Measurements from ENCODE around the gene BLACAT1. TPM values are rescaled to one million over a fixed set of nuclear protein-coding genes. Genes with fewer than 3 reads are reported as not detected.

The BLACAT1 gene
- total and polyA plus RNA-seq, 2 of the 4 experiments (the other 2 are of a cell fraction) = under 0.01 to 0.05 TPM

DNA sequence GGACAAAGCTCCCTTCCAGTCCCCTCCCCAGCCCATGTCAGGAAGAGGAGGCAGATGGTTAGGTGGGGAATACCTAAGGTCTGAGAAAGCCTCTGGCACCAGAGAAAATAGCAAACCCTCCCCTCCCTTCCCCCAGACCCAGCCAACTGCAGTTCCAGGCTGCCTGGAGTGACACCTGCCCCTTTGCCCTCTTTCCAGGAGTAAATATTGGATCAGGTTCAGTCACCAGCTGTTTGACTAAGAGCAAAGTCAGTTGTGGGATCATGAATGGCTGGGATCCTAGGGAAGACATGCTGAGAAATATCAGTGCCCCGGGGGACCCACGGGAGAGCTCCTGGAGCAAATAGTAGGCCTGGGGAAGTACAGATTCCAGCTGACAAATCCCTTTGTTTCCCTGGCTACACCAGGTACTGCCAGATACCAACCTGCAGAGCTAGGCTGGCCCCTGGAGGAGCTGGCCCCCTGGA, 36.4 kb upstream of the BLACAT1 start:
- Histone ChIP-seq H4K8ac (ENCODE audit: low read depth in 2 of 2, low read length in 2 of 2) (no peak overlapping the region), H4K5ac (ENCODE audit: low read depth, low read length) (no peak overlapping the region), H3K23ac (ENCODE audit: low read depth, low read length) (no peak overlapping the region), H2AK5ac (ENCODE audit: low read depth, low read length) (no peak overlapping the region), H3K9me1 (ENCODE audit: insufficient read depth, low read length) (no peaks in the 10 kb centered on the region), H2BK5ac (ENCODE audit: low read depth, low read length, poor library complexity, severe bottlenecking) (no peak overlapping the region), H3K27me3 (ENCODE audit: control insufficient read depth, insufficient read depth, low read length) (peaks cover 47% of the 10 kb centered on the region), H3K4me2 (ENCODE audit: low read depth, low read length) (no peak overlapping the region), H4K20me1 (ENCODE audit: insufficient read depth, low read length) (no peaks in the 10 kb centered on the region), H3K9ac (ENCODE audit: low read depth, low read length) (no peak overlapping the region), H3K4ac (ENCODE audit: low read depth, low read length) (no peak overlapping the region), H2AFZ (replicated peaks; ENCODE audit: low read length, poor library complexity) (no peak overlapping the region), H2AK9ac (replicated peaks; ENCODE audit: low read depth, low read length, poor library complexity) (no peak overlapping the region), H3K4me3 (ENCODE audit: insufficient read depth, low read depth, low read length) (no peak overlapping the region), H2BK15ac (ENCODE audit: low read depth, low read length) (no peak overlapping the region), H2BK20ac (ENCODE audit: low read depth, low read length) (no peak overlapping the region), H3K36me3 (ENCODE audit: control insufficient read depth, insufficient read depth, low read length) (no peaks in the 10 kb centered on the region), H3K9me3 (ENCODE audit: control insufficient read depth, insufficient read depth, low read length) (no peaks in the 10 kb centered on the region), H4K91ac (ENCODE audit: insufficient read depth, low read depth, low read length) (no peak overlapping the region), H3K18ac (ENCODE audit: low read depth, low read length) (no peak overlapping the region), H3K79me1 (ENCODE audit: low read depth in 1 of 2, low read length in 2 of 2) (no peaks in the 10 kb centered on the region), H3K14ac (replicated peaks; ENCODE audit: low read depth, low read length) (no peak overlapping the region), H3K4me1 (ENCODE audit: control insufficient read depth, insufficient read depth, low read length) (peaks cover 3% of the 10 kb centered on the region; the same call in 1 of the 2 replicates), H2BK120ac (ENCODE audit: low read depth, low read length) (no peak overlapping the region), H3K27ac (ENCODE audit: insufficient read depth, low read length) (no peak overlapping the region), H3K56ac (ENCODE audit: extremely low read depth, insufficient read depth, low read length) (no peak overlapping the region)
- ChIA-PET CTCF (interaction anchor here (1.2 to 3.7 kb wide), 2 partner anchors 32 to 138 kb away, joined by 5 to 20 read pairs; no protein-coding TSS in a partner anchor), POLR2A (ENCODE audit: unreplicated experiment) (no interaction called here)
- in situ Hi-C loops (cut with MboI; ENCODE audit: low sequenced_read_pairs) = no loop called here
- ATAC-seq (ENCODE audit: low read depth) = no peak
- TF ChIP-seq MAZ (IDR thresholded peaks at IDR 0.05; ENCODE audit: borderline replicate concordance, low read depth, low read length) (no peak), FOS (IDR thresholded peaks at IDR 0.05; ENCODE audit: low read depth, low read length) (no peak), BHLHE40 (IDR thresholded peaks at IDR 0.05; ENCODE audit: low read depth, low read length) (no peak), RAD21 (IDR thresholded peaks at IDR 0.05; ENCODE audit: low read length) (no peak), CEBPB (IDR thresholded peaks at IDR 0.05; ENCODE audit: low read depth, low read length) (no peak), NFE2L2 (IDR thresholded peaks at IDR 0.05; ENCODE audit: low read depth, low read length) (no peak), MXI1 (IDR thresholded peaks at IDR 0.05; ENCODE audit: borderline replicate concordance, low read depth, low read length) (no peak), RFX5 (IDR thresholded peaks at IDR 0.05; ENCODE audit: low read depth, low read length) (no peak), CHD1 (IDR thresholded peaks at IDR 0.05; ENCODE audit: low read depth, low read length) (no peak)
- intact Hi-C loops (cut with micrococcal nuclease) = no loop called here
- no peak for DNase-seq
- no CpG with 5 or more reads among the region's 2 CpGs for WGBS, 2 experiments (ENCODE audit: extremely low coverage in 2 of 2, insufficient read length in 1 of 2)
- BruUV-seq (replicated peaks) = no TSS peak
- dilution Hi-C loops (cut with HindIII; ENCODE audit: low sequenced_read_pairs, unreplicated experiment) = no loop called here

Data from IMR-90 (cell line).